NK-92 (cell line): ENCODE measurements around the gene INPP5F.

Experiments
- DNase-seq: peaks from one replicate; lab custom pipeline; 2025; ENCODE audit not compliant: unreplicated experiment; lab: John Stamatoyannopoulos, UW

The INPP5F gene

GRCh38 chr10:119725828-119726675 is at the start of gene INPP5F:
Gene INPP5F, plus strand, starts transcription at chr10:119726050. Its CDS starts 213 bp downstream, at chr10:119726263.
- peak; percentile 71 for DNase-seq

GRCh38 chr10:119677126-119677525 is 48.7 kb upstream of the INPP5F start:
- no peak for DNase-seq

GRCh38 chr10:119677904-119678755 is 47.7 kb upstream of the INPP5F start:
- no peak for DNase-seq

DNA sequence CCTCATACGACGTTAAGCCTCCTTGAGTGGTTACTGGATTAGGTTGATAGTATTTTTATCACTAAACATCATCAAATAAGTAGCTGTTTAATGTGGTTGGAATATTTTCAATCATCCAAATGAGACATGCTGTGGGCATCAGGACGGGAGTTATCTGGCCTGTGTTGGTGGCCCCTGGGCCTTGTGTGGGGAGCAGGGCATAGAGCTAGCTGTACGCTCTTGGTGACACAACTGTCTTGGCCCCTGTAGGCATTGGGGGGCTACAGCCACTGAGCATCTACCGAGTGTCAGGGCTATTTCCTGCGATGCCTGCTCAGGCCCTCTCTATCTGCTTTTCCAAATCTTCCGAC is 46.4 kb upstream of the INPP5F start:
- DNase-seq: no peak

DNA sequence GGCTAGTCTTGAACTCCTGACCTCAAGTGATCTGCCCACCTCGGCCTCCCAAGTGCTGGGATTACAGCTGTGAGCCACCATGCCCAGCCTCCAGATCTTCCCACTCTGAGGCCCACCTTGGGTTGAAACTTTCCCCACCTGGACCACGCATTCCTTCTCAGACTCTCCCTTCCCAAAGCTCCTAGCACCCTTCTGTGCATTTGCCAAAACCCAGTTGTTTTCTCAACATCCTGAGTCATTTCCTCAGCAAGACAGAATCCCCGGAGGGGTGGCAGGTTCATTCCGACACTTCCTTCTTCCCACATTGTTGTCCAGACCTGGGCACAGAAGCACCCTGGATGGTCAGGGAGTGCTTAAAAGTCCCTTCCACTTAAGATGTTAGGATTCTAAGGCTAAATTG is 45.8 kb upstream of the INPP5F start:
- DNase-seq: no peak

GRCh38 chr10:119680650-119681081 is 45.2 kb upstream of the INPP5F start:
- no peak for DNase-seq

- no peak for DNase-seq
Observed at GRCh38 chr10:119686465-119687191, 39.2 kb upstream of the INPP5F start.

GRCh38 chr10:119687192-119688032 is 38.4 kb upstream of the INPP5F start:
- DNase-seq: no peak

GRCh38 chr10:119688033-119688508 is 37.8 kb upstream of the INPP5F start:
- no peak for DNase-seq

GRCh38 chr10:119689016-119689580 is 36.8 kb upstream of the INPP5F start:
- DNase-seq: no peak

DNA sequence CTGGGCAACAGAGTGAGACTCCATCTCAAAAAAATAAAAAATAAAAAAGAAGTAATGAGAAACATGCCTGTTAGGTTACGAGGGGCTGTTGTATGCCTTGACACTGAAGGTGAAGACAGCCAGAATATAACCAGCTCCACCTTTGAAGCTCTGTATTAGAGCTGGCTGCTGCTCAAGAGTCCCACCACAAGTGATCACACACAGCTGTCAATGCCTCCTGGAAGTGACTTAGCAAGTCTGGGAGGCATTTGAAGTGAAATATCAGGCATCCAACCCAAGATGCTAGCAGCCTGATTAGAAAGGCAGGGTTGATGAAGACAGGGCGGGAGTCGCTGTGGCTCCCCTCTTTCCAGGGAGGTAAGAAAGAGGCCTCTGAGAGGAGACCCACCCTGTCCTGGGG is 34.1 kb upstream of the INPP5F start:
- DNase-seq: no peak

- no peak for DNase-seq
Observed at GRCh38 chr10:119693262-119693957, 32.4 kb upstream of the INPP5F start.

GRCh38 chr10:119694608-119695007 is 31.2 kb upstream of the INPP5F start:
- DNase-seq: no peak

GRCh38 chr10:119700321-119700954 is 25.4 kb upstream of the INPP5F start:
- no peak for DNase-seq

DNA sequence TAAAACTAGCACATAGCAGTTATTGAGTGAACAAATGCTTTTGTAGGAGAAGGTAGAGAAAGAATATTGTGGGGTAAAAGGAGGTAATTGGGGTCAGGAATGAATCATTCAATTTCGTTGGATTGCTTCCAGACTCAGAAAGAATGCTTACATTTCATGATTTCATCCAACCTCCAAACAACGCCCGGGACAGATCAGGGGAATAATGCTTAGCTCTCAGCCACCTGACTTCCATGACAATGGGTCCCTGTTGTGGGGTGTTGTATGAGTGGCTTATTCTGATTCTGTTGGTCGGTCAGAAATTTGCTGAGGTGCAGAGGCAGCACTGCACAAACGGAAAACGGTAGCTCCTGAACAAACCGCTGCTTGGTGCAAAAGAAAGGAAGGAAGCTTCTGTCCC is 24.0 kb upstream of the INPP5F start:
- no peak for DNase-seq

DNA sequence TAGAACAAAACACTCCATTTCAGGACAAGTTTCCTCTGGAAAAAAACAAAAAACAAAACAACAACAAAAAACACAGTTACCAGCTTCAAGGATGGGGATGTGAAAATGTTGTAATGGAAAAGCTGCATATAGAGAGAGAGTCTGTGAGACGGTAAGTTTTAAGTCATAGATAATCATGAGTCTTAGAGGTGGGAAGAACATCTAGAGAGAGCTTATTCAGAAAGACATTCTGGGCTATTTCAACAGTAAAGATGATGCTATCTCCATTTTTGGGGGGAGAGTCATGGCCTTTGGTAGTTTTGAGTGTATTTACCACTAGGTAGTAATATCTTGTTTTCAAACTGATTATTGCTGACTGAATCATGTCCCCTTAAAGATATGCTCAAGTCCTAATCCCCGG is 23.3 kb upstream of the INPP5F start:
- DNase-seq: no peak

- no peak for DNase-seq
Observed at GRCh38 chr10:119703903-119704508, 21.8 kb upstream of the INPP5F start.

GRCh38 chr10:119705434-119705831 is 20.4 kb upstream of the INPP5F start:
- DNase-seq: no peak
